Ishikawa (cell line): ENCODE data around the gene PDS5B.

ENCODE experiments used
- CEBPB ChIP-seq: IDR thresholded peaks from 2 replicates; pipeline ENCODE4 v1.6.1; 2012
- CREB1 ChIP-seq: IDR thresholded peaks from 2 replicates; pipeline ENCODE4 v1.6.1; 2012; ENCODE audit warnings: low read depth
- EGR1 ChIP-seq: IDR thresholded peaks from 2 replicates; pipeline ENCODE4 v1.6.1; 2012
- EP300 ChIP-seq: IDR thresholded peaks from 2 replicates; pipeline ENCODE4 v1.6.1; 2012; ENCODE audit warnings: borderline replicate concordance
- FOXM1 ChIP-seq: IDR thresholded peaks from 2 replicates; pipeline ENCODE4 v1.6.1; 2012; ENCODE audit warnings: low read depth, borderline replicate concordance
- NFIC ChIP-seq: IDR thresholded peaks from 2 replicates; pipeline ENCODE4 v1.6.1; 2012
- RAD21 ChIP-seq: IDR thresholded peaks from 2 replicates; pipeline ENCODE4 v1.6.1; 2012; ENCODE audit warnings: low read depth
- TAF1 ChIP-seq: IDR thresholded peaks from 2 replicates; pipeline ENCODE4 v1.6.1; 2012; ENCODE audit warnings: low read depth, mild to moderate bottlenecking
- TCF12 ChIP-seq: IDR thresholded peaks from 2 replicates; pipeline ENCODE4 v1.6.1; 2012; ENCODE audit warnings: low read depth
- TEAD4 ChIP-seq: IDR thresholded peaks from 2 replicates; pipeline ENCODE4 v1.6.1; 2012
- YY1 ChIP-seq: IDR thresholded peaks from 2 replicates; pipeline ENCODE4 v1.6.1; 2012; ENCODE audit warnings: low read depth
- ZBTB7A ChIP-seq: IDR thresholded peaks from 2 replicates; pipeline ENCODE4 v1.6.1; 2012; ENCODE audit warnings: low read depth
- TF ChIP-seq, protein P1 (sequence below): IDR thresholded peaks from 2 replicates; pipeline ENCODE4 v1.6.1; 2012; ENCODE audit warnings: low read depth, mild to moderate bottlenecking
- TF ChIP-seq, protein P2 (sequence below): IDR thresholded peaks from 2 replicates; pipeline ENCODE4 v1.6.1; 2012
- TF ChIP-seq, protein P3 (sequence below): IDR thresholded peaks from 2 replicates; pipeline ENCODE4 v1.6.1; 2012

Gene PDS5B

DNA sequence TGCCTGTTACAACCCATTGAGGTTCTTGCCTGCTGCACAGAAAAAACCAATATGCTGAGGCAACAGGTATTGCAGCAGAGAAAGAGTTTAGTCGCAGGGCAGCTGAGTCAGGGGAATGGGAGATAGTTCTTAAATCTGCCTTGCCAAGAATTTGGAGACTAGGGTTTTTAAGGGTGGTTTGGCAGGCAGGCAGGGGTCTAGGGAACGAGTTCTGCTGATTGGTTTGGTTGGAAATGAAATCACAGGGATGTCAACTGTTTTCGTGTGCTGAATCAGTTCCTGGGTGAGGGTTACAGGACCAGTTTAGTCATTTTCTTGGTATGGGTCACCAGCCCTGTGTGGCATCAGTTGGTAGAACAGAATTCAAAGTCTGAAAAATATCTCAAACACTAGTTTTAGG is 36.6 kb downstream of the PDS5B start:
- no peak for TF ChIP-seq YY1
- no peak for TF ChIP-seq CREB1
- TF ChIP-seq, protein P1, sequence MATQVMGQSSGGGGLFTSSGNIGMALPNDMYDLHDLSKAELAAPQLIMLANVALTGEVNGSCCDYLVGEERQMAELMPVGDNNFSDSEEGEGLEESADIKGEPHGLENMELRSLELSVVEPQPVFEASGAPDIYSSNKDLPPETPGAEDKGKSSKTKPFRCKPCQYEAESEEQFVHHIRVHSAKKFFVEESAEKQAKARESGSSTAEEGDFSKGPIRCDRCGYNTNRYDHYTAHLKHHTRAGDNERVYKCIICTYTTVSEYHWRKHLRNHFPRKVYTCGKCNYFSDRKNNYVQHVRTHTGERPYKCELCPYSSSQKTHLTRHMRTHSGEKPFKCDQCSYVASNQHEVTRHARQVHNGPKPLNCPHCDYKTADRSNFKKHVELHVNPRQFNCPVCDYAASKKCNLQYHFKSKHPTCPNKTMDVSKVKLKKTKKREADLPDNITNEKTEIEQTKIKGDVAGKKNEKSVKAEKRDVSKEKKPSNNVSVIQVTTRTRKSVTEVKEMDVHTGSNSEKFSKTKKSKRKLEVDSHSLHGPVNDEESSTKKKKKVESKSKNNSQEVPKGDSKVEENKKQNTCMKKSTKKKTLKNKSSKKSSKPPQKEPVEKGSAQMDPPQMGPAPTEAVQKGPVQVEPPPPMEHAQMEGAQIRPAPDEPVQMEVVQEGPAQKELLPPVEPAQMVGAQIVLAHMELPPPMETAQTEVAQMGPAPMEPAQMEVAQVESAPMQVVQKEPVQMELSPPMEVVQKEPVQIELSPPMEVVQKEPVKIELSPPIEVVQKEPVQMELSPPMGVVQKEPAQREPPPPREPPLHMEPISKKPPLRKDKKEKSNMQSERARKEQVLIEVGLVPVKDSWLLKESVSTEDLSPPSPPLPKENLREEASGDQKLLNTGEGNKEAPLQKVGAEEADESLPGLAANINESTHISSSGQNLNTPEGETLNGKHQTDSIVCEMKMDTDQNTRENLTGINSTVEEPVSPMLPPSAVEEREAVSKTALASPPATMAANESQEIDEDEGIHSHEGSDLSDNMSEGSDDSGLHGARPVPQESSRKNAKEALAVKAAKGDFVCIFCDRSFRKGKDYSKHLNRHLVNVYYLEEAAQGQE: no peak
- TF ChIP-seq, protein P2, sequence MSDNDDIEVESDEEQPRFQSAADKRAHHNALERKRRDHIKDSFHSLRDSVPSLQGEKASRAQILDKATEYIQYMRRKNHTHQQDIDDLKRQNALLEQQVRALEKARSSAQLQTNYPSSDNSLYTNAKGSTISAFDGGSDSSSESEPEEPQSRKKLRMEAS: no peak
- TF ChIP-seq, protein P3, sequence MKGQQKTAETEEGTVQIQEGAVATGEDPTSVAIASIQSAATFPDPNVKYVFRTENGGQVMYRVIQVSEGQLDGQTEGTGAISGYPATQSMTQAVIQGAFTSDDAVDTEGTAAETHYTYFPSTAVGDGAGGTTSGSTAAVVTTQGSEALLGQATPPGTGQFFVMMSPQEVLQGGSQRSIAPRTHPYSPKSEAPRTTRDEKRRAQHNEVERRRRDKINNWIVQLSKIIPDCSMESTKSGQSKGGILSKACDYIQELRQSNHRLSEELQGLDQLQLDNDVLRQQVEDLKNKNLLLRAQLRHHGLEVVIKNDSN: no peak
- no peak for TF ChIP-seq EGR1
- TF ChIP-seq TEAD4: no peak
- TF ChIP-seq CEBPB: no peak
- no peak for TF ChIP-seq RAD21
- no peak for TF ChIP-seq TCF12
- TF ChIP-seq ZBTB7A: no peak
- no peak for TF ChIP-seq TAF1
- TF ChIP-seq EP300: no peak
- no peak for TF ChIP-seq NFIC
- no peak for TF ChIP-seq FOXM1

DNA sequence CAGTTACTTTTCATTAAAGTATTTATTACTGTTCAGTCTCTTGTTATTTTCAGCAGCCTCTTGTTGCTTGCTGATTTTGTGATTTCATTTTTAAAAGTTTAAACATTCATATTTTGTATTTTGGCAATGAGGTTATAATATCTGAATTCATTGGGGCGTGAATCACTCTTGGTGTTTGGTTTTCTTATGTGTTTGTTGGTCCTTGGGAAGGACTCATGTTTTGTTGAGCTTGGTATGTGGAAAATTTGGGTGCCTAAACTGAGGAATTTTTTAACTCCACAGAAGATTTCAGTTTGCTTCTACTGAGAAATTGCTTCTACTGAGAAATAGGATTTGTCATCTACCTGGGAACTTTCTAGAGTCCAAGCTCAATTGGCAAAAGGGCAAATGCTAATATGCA is 38.2 kb downstream of the PDS5B start:
- no peak for TF ChIP-seq RAD21
- TF ChIP-seq FOXM1: no peak
- no peak for TF ChIP-seq TAF1
- TF ChIP-seq, protein P3: no peak
- no peak for TF ChIP-seq NFIC
- TF ChIP-seq, protein P1: no peak
- no peak for TF ChIP-seq YY1
- no peak for TF ChIP-seq TCF12
- TF ChIP-seq TEAD4: no peak
- TF ChIP-seq, protein P2: no peak
- TF ChIP-seq EP300: no peak
- TF ChIP-seq CREB1: no peak
- TF ChIP-seq CEBPB: no peak
- no peak for TF ChIP-seq EGR1
- TF ChIP-seq ZBTB7A: no peak

DNA sequence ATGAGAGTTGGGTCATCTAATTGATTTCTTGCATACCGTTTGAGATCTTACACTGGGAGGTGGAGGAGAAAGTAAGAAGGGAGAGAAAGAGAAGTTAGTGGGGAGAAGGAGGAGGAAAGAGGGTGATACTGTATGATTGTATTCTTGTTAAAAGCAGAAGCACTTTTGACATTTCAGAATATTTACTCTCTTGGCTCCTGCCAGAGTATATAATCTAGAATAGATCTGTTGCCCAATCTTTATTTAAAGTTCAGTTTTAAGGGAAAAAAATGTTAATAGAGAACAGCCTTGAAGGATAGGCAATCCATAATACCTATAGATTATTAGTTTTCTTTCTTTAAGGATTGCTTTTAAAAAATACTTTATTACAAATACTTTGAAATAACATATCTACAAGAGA is 41.5 kb downstream of the PDS5B start:
- TF ChIP-seq RAD21 (no peak), TEAD4 (no peak), TAF1 (no peak), EP300 (no peak), CREB1 (no peak), CEBPB (no peak), YY1 (no peak), EGR1 (no peak), FOXM1 (no peak), TCF12 (no peak), ZBTB7A (no peak), NFIC (no peak)
- TF ChIP-seq, protein P3: no peak
- TF ChIP-seq, protein P2: no peak
- TF ChIP-seq, protein P1: no peak

DNA sequence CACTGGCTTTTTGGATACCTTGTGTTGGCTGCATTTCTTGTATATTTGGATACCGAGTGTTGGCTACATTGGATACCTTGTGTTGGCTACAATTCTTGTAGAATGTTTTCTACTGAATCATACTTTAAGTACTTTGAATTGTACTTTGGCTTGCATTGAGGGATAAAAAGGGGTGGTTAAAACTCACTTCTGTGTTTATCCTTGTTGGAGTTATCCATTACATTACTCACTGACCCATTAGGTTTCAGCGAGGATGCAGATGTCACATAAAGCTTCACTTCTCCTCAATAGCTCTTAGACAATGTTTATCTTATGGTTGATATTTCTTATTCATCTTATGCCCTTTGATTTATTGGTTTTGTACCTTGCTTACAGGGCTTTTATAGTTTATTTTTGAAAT is 43.1 kb downstream of the PDS5B start:
- TF ChIP-seq RAD21: no peak
- TF ChIP-seq, protein P3: no peak
- TF ChIP-seq, protein P1: no peak
- no peak for TF ChIP-seq FOXM1
